22Rv1 (cell line): ENCODE data around the gene GRM7.

Experiments
- H3K27ac ChIP-seq: fragments of 450-650 bp; 2 replicates; pipeline ENCODE4 v1.5.1; 2017
- CTCF ChIP-seq: fragments of 450-650 bp; IDR thresholded peaks from 2 replicates; pipeline ENCODE4 v1.5.1; 2017; ENCODE audit warnings: mild to moderate bottlenecking
- ZFX ChIP-seq: fragments of 450-650 bp; IDR thresholded peaks from 2 replicates; pipeline ENCODE4 v1.6.1; 2017; ENCODE audit warnings: antibody characterized with exemption, borderline replicate concordance

Gene GRM7

GRCh38 chr3:7340795-7341194 lies 479.9 kb downstream of the GRM7 start:
- H3K27ac ChIP-seq = peak overlapping the region; percentile 11
- TF ChIP-seq ZFX = no peak
- TF ChIP-seq CTCF = no peak

GRCh38 chr3:7346364-7346763 lies 485.4 kb downstream of the GRM7 start:
- TF ChIP-seq ZFX (no peak), CTCF (no peak)
- no peak overlapping the region for H3K27ac ChIP-seq

GRCh38 chr3:7357101-7357500 lies 496.2 kb downstream of the GRM7 start:
- TF ChIP-seq CTCF (no peak), ZFX (no peak)

GRCh38 chr3:7367968-7368367 lies 507.1 kb downstream of the GRM7 start:
- TF ChIP-seq CTCF (no peak), ZFX (no peak)
- no peak overlapping the region for H3K27ac ChIP-seq

More at GRCh38 chr3:7357101-7357500, 496.2 kb downstream of the GRM7 start:
- H3K27ac ChIP-seq = no peak overlapping the region

GRCh38 chr3:7368597-7368996 lies 507.7 kb downstream of the GRM7 start:
- H3K27ac ChIP-seq = no peak overlapping the region
- TF ChIP-seq CTCF (no peak), ZFX (no peak)

- no peak for TF ChIP-seq CTCF
- TF ChIP-seq ZFX = no peak
- no peak overlapping the region for H3K27ac ChIP-seq
Measured at GRCh38 chr3:7371693-7372572, 511.0 kb downstream of the GRM7 start.

GRCh38 chr3:7377103-7377502 lies 516.2 kb downstream of the GRM7 start:
- TF ChIP-seq ZFX (no peak), CTCF (no peak)
- no peak overlapping the region for H3K27ac ChIP-seq
